Eye (tissue), 1 donor: Measurements from ENCODE around the gene KIF16B.
"Not testable (repeated sequence)": the region's sequence is repeated elsewhere in the genome, so short reads cannot be mapped to it uniquely, and the experiment has no call there.

Source experiments
- DNase-seq: peaks from one replicate; pipeline ENCODE4 v3.0.0-alpha.2; 2015

KIF16B gene, protein sequence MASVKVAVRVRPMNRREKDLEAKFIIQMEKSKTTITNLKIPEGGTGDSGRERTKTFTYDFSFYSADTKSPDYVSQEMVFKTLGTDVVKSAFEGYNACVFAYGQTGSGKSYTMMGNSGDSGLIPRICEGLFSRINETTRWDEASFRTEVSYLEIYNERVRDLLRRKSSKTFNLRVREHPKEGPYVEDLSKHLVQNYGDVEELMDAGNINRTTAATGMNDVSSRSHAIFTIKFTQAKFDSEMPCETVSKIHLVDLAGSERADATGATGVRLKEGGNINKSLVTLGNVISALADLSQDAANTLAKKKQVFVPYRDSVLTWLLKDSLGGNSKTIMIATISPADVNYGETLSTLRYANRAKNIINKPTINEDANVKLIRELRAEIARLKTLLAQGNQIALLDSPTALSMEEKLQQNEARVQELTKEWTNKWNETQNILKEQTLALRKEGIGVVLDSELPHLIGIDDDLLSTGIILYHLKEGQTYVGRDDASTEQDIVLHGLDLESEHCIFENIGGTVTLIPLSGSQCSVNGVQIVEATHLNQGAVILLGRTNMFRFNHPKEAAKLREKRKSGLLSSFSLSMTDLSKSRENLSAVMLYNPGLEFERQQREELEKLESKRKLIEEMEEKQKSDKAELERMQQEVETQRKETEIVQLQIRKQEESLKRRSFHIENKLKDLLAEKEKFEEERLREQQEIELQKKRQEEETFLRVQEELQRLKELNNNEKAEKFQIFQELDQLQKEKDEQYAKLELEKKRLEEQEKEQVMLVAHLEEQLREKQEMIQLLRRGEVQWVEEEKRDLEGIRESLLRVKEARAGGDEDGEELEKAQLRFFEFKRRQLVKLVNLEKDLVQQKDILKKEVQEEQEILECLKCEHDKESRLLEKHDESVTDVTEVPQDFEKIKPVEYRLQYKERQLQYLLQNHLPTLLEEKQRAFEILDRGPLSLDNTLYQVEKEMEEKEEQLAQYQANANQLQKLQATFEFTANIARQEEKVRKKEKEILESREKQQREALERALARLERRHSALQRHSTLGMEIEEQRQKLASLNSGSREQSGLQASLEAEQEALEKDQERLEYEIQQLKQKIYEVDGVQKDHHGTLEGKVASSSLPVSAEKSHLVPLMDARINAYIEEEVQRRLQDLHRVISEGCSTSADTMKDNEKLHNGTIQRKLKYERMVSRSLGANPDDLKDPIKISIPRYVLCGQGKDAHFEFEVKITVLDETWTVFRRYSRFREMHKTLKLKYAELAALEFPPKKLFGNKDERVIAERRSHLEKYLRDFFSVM (N-terminal part only)

DNA sequence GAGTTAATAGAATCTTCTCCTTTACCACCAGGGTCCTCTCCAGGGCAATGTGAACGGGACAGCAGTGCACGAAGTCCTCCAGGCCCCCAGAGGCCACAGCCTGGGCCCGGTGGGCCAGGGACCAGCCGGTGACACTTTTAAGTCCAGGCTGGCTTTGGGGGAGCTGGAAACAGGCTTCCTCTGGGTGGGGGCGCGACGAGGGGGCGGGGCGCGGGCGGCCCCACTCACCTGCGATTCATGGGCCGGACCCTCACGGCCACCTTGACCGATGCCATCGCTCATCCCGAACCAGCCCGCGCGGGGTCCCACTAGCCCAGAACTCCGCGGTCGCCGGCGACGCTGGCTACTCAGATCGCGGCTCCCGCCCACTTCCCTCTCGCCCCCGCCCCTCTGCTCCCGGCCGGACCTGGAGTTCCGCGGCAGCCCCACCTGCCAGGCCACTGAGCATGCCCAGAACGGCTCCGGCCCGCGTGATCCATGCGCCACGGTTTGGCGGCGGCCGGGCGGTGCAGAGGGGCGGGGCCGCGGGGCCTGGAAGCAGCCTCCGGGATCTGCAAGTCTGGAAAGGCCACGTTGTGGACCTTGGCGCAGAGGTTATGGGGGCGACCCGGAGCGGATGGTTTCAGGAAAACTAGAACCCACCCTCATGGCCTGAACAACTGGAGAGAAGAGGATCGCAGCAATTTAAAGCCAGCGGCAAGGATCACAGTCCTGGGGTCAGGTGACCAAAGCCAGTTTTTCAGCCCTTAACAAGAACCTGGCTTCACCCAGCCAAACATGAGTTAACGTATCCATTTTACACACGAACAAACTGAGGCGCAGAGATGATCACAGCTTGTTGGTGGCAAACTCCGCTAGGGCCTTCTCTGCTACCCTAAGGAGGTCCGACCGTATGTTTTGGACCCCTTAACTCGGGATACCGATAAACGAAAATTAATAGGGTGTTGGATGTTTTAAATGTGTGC, at the start of gene KIF16B:
Gene KIF16B, minus strand, starts transcription at position 448 of the 965 bp plus-strand sequence. Its CDS starts 173 bp downstream, at position 275.
- DNase-seq = peak; percentile 95

DNA sequence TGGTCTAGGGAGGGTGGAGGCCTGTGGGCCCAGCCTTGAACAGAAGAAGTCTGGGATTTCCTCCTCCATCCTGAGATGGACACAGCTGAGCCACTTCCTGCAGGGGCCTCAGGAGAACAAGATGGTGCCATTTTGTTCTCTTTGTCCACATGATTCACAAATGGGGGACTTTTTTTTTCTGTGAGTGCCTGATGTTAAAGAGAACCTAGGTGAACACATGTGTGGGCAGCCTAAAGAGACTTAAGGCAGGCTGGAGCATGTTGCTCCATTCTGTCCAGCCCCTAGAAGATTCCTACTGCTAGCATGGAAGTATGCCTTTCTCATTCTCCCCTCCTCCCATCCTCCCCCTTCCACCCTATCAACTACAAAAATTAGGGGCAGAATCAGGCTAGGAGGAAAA, 49.3 kb upstream of the KIF16B start:
- DNase-seq = no peak

DNA sequence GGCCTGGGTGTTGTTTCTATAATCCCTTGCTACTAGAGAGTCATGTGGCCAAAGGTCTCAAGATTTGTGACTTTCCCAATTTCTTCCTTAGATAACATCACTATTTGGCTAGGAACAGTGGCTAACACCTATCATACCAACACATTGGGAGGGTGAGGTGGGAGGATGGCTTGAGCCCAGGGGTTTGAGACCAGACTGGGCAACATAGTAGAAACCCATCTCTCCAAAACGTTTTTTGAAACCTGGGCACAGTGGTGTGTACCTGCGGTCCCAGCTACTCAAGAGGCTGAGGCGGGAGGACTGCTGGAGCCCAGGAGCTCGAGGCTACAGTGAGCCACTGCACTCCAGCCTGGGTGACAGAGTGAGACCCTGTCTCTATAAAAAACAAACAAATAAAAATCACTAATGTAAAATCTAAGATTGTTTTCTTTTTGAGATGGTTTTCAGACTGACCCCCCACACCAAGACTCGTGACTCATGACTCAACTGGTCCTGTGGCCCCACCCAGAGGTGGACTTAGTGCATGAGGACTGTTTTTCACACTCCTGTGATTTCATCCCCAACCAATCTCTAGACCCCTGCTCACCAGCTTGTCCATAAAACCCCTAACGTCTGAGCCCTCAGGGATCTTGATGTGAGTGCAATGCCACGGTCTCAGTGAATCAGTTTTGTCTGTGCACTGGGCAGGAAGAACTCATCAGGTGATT, 48.3 kb upstream of the KIF16B start:
- no peak for DNase-seq

DNA sequence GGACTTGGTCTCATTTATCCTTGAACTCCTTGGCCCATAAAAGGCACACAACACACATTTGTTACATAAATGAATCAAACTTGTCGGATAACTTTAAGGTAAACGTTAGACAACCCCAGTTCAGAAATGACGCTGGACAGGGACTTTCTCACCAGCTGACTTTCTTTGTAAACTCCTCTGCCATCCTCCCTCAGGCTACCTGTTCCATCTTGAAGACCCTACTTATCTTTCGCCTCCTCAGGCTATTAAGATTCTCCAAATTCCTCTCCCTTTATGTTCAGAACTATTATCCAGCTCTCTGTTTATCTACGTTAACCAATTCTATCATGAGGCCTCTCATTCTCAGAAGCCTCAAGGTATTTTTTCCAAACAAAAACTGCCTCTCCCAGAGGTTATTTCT, 47.7 kb upstream of the KIF16B start:
- DNase-seq = no peak

DNA sequence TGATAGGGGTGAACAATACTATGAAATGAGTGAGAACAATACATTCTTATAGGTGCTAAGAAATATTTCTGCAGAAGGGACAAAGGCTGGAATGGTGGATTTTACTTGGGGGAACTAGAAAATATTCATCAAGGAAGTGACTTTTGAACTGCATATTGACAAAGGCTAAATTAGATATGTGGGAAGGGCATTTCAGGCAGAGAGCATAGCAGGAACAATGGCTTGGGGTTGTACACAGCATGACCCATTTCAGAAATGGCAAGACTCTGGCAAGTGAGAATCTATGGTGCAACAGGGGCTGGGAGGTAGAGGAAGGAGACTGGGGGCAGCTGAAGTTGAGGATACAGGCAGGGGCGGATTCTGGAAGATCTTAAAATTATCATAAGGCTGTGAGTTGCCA, 46.7 kb upstream of the KIF16B start:
- DNase-seq = no peak

DNA sequence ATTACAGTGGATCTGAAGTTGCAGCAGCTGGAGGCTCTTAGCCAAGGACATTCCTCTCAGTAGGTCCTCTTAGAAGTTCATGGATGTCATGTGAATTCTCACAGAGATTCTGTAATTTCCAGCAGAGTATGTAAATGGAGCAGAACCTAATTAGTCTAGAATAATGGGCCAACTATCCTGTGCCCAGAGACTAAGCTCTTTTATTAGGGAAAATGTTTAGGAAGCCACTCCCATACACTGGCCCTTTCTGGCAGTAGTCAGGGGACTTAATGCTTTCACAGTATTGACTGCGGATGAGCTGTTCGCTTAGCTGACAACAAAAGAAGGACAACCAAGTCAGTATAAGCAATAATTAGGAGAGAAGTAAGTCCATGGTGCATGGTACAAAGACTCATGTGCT, 43.8 kb upstream of the KIF16B start:
- no peak for DNase-seq

DNA sequence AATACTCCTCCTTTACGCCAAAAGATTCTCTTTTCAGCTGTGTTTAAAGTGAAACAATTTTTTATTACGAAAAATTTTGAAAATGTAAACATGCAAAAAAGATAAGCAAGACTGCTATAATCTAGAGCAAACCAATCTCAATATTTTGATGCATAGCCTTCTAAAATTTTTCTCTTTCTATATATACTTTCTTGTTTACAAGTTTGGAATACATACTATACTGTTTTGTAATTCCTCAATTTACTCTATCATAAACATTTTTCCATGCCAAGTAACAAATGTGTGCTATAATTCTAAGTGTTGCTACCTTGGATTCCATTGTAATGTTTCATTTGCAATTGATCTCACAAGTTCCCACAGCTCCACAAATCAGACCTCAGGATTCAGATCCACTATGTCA, 43.1 kb upstream of the KIF16B start:
- DNase-seq = no peak

DNA sequence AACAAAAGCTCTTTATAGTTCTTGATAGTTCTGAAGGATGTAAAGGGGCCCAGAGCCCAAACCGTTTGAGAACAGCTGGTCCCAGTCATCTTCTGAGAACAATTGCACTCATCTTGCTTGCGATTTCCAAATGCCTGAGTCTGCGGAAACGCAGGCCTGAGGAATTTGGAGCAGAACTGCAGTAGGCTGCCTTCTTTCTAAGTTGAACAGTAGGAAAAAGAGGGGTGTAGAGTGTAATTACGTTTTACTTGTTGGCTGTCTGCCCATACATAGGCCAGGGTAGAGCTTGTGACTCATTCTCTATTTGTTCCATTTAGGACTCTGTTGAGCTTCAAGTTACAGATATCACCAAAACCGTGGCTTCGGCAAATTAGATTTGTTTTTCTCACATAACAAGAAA, 42.0 kb upstream of the KIF16B start:
- DNase-seq = peak; percentile 52

DNA sequence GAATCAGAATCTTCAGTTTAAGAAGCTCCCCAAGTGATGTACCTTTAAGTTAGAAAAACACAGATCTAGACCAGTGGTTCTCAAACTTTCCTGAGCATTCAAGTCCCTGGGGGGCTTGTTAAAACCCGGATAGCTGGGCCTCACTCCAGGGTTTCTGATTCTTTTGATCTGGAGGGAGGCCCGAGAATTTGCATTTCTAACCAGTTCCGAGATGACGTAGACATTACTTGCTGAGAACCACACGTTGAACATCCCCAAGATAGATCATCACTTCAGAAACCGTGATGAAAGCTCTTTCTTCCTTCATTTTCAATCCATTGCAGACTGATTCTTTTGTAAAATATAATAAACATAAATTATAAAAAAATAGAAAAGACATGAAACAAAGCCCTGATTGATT, 40.7 kb upstream of the KIF16B start:
- DNase-seq = no peak

DNA sequence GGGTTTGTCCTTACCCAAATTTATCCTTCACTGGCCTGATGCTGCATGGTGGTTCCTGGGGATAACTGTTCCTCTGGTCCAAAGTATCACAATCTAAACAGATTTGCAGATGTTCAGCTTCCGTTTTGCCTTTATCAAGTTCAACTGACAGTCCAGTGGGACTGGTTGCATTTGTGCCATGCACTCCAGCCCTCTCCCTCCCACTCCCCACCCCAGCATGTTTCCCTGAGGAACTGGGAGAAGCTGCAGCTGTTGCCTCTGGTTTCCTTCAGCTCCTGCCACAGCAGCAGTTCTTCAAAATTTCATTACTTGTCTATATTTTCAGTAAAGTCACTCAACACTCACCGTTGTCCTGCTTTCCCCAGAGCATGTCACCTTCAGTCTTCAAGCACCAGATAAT, 39.5 kb upstream of the KIF16B start:
- DNase-seq = no peak

DNA sequence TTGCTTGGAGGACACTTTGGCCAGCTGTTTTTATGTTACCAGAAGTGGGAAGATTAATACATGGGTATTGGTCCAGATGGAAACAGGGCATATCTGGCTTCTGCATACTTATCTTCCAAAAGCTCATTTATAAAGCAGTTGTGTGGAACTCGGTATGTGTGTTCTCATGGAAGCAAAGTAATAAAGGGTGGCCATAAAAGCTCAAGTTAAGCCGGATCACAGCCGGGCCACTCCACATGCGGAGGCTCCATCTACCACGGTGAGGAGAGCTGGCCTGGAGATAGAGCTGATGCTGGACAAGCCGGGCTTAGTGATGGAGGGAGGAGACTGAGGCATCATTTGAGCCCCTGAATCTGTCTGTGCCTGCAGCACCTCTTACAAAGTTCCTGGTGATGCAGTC, 38.6 kb upstream of the KIF16B start:
- DNase-seq = no peak

DNA sequence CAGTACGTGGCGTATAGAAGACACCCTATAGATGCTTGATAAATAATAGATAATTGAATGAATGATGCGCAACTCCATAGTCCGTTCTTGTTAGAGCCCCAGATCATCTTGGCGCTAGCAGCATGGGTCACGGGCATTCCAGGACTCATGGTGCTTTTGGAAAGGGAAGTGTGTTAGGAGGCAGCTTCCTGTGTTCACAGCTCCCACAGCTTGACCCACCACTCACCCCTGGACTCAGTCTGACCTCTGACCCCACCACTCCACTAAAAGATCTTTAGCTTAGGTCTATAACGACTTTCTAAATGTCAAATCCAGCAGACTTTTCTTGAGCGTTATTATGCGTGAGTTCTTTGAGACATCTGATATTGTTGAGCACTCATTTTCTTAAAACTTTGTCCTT, 35.8 kb upstream of the KIF16B start:
- no peak for DNase-seq

DNA sequence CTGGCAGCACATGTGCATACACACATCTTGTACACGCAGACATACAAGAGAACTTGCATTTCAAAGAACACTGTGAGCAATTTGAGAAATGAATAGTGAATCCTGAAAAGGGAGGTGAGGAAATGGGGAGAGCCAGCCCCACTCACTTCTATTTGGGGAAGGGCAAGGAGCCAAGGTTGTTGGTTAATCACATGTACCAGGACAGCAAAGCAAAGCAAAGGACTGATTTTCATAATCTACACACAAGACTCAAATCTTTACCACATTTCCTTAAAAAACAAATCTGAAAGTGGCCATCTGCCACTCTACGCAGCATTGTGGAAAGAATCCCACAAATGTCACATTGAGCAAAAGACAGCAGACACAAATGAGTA, 35.0 kb upstream of the KIF16B start:
- DNase-seq = peak; percentile 14

DNA sequence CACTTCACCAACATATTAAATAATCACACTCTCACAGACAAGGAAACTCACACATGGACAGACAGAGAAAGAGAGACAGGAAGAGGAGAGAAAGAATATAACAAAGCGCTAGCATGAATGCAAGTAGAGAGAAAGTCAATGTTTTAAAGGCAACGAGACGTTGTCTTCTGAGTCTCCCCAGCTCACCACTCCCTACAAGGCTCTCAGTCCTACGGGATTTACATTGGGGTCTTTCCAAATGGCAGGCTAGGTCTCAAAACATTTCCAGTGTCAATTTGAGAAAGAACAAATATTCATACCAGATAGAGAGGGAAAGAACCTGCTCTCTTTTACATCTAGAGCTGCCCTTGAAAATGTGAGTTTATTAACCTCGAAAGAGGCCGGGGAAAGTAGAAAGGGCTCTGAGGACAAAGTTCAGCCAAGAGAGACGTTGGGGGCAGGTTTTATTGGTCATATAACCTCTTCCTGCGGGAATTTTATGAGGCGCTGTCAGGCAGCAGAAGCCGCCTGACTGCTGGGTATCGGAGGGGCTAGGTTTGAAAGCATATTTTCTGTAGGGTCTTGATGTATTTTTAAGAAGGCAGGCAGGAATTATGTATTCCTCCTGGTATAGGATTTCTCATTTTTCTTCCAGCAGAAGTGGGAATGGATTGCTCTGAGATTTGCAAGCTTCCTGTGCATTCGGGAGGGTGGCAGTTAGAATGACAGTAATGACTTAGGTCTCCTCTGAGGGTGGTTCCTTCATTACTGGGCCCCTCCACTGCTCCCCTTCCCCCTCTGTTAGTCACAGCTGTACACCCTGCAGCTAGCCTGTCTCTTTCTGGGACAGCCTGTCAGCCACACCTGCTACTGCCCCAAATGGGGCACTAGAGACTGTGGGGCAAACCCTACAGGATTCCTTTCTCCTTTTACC, 34.4 kb upstream of the KIF16B start:
- peak; percentile 9 for DNase-seq

DNA sequence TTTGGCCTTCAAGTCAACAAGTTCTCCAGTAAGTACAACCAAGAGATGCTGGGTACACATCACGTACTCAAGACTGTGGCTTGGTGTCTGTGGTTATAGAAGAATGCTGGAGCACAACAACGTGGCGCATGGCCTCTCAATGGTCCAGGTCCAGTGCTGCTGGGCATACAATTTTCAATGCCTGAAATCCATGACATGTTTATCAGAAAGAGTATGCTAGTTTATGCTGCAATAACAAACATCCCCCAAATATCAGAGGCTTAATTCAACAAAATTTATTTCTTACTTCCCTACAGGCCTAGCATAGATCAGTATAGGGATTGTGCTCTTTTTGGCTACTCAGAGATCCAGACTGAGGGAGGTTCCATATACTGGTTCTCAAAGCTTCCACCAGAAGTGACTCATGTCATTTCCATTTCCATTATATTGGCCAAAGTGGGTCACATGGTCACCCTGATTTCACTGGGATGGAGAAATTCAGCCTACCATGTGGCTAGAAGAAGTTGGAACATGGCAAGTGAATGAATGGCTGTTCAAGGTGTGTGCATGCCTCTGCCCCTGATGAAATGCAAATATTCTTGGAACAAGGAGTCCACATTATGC, 33.3 kb upstream of the KIF16B start:
- DNase-seq = no peak

DNA sequence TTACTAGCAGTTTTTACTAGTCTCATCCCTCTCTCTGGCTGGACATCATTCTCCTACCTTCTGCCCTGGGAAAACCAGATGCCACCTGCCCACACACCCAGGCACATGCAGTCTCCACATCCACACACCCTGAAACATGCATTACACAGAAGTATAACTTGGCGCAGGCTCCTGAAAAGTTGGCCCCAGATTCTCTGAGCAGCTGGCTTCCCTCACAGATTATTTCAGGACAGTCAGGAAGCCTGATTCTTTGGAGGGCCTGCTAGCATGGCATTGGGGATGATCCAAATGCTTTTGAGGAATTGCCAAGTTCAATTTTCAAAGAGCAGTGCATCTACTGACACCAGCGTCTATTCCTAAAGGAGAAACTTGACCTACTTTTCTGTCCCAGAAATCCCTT, 27.8 kb upstream of the KIF16B start:
- no peak for DNase-seq

DNA sequence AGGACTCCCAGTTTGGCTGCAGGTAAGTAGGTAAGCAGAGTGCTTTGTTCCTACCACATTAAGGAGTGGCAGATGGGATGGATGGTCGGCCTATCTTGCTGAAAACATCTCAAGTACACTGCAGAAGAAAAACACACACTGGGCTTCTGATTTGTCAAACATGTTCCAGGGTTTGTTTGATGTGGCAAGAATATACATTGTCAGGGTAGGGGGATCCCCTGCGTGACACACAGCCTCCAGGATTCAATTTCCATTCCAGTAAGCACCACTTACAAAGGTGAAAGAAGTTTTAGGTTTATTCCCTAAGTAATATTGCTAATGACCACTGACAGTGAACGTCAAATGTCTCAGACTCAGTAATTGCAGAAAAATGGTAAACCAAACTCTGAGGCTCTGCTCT, 26.0 kb upstream of the KIF16B start:
- DNase-seq = no peak

DNA sequence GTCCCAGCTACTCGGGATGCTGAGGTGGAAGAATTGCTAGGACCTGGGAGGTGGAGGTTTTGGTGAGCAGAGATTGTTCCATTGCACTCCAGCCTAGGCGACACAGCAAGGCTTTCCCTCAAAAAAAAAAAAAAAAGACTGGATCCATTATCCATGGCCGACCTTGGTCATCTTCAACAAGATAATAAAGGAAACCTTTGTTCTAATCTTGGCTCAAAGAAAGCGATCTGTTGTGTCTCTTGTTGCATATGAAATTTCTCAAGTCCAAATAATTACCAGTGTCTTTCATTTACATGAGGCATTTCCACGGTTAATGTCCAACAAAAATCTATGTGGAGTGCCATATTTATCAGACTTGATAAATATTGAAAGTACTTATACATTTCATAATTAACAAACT, 23.7 kb upstream of the KIF16B start:
- DNase-seq = no peak

DNA sequence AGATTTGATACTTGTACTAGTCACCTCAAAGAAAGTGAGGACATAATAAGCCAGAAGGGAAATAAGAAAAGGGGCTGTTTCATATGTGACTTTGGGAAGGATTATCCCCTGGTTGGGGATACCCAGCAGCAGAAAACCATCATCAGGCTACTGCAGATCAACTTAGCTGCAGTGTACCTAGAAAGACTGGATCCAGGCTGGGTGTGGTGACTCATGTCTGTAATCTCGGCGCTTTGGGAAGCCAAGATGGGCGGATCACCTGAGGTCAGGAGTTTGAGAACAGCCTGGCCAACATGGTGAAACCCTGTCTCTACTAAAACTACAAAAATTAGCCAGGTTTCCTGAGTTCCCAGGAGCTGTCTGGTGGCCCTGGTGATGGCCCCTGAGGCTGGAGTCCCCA, 23.2 kb upstream of the KIF16B start:
- DNase-seq = not testable (repeated sequence)

DNA sequence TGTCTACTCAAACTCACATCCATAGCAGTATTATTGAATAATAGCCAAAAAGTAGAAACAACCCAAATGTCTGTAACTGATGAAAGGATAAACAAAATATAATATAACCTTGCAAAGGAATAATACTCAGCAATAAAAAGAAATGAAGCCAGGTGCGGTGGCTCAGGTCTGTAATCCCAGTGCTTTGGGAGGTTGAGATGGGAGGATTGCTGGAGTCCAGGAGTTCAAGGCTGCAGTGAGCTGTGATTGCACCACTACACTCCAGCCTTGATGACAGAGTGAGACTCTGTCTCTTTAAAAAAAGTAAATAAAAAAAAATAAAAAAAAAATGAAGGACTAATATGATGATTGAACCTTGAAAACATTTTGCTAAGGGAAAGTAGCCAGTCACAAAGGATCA, 22.1 kb upstream of the KIF16B start:
- no peak for DNase-seq
